GM23248 (cell line): Measurements from ENCODE around the gene ACCSL.

Experiments used
- EZH2 ChIP-seq: fragments of 200-600 bp; sonication (generic); IDR thresholded peaks from 2 replicates; pipeline ENCODE4 v1.6.1; 2018; ENCODE audit warnings: antibody characterized with exemption, mild to moderate bottlenecking; ENCODE audit not compliant: insufficient read depth, poor library complexity, severe bottlenecking
- EZH2phosphoT487 ChIP-seq: fragments of 200-600 bp; sonication (generic); IDR thresholded peaks from 2 replicates; pipeline ENCODE4 v1.6.1; 2018; ENCODE audit warnings: antibody characterized with exemption, moderate library complexity, mild to moderate bottlenecking, low read depth; ENCODE audit not compliant: insufficient read depth

- no peak for TF ChIP-seq EZH2phosphoT487
- TF ChIP-seq EZH2: no peak
These were observed 30.2 kb upstream of the ACCSL start for GRCh38 chr11:44017443-44018126.
